B cell (primary cell): Measurements from ENCODE around the gene DNAH6. TPM values are rescaled to one million over a fixed set of nuclear protein-coding genes. Genes with fewer than 3 reads are reported as not detected.

Source experiments
- ATAC-seq: fragments of 200-7000 bp; cut with Tn5 transposase; one replicate; pipeline ENCODE4 v1.10.0; 2021; ENCODE audit warnings: low read depth, mild to moderate bottlenecking, moderate number of reproducible peaks, moderate library complexity
- CTCF ChIA-PET: fragments of 350-600 bp; sonication (Branson Sonifier 250); formaldehyde crosslinking; loops from one replicate; lab custom pipeline; 2021; ENCODE audit warnings: antibody characterized with exemption, inconsistent platforms; lab: Charles Lee
- POLR2A ChIA-PET: fragments of 350-600 bp; sonication (Branson Sonifier 250); formaldehyde crosslinking; loops from one replicate; lab custom pipeline; 2021; ENCODE audit warnings: antibody characterized with exemption; lab: Charles Lee
- DNase-seq: peaks from one replicate; pipeline ENCODE4 v3.0.0; 2013
- H2AFZ ChIP-seq: 2 replicates; pipeline ENCODE4 v1.6.1; 2012; ENCODE audit warnings: mild to moderate bottlenecking, low read depth, low read length; ENCODE audit not compliant: insufficient read depth, poor library complexity, severe bottlenecking
- H3K27ac ChIP-seq, 2 donors: 1 replicate in 1 of 2; 2 replicates in 1 of 2; pipeline ENCODE4 v1.5.1; 2012 to 2013; ENCODE audit warnings: low read length in 2 of 2, mild to moderate bottlenecking in 2 of 2, moderate library complexity in 1 of 2
- H3K27me3 ChIP-seq, 4 experiments: fragments of 200-600 bp in 1 of 4; sonication (generic) in 1 of 4; replicated peaks in 1 of 4; 1 replicate in 2 of 4; 2 replicates in 2 of 4; pipeline versions ENCODE4 v1.6.1 to v1.7.0; 2013 to 2016; ENCODE audit warnings: low read length in 3 of 4, mild to moderate bottlenecking in 2 of 4, mixed read lengths in 1 of 4, moderate library complexity in 1 of 4; ENCODE audit not compliant: insufficient read depth in 4 of 4, control insufficient read depth in 3 of 4; ENCODE audit errors: control extremely low read depth in 1 of 4
- H3K36me3 ChIP-seq, 2 experiments: replicated peaks in 1 of 2; 1 replicate in 1 of 2; 2 replicates in 1 of 2; pipeline versions ENCODE4 v1.6.1 to v1.7.1; 2013; ENCODE audit warnings: low read length in 1 of 2; ENCODE audit not compliant: insufficient read depth in 2 of 2, control insufficient read depth in 1 of 2; ENCODE audit errors: control extremely low read depth in 1 of 2, extremely low read depth in 1 of 2
- H3K4me1 ChIP-seq, 2 donors: fragments of 200-600 bp in 1 of 2; sonication (generic) in 1 of 2; 1 replicate in 1 of 2; 2 replicates in 1 of 2; pipeline versions ENCODE4 v1.5.1 to v1.6.1; 2013 to 2017; ENCODE audit warnings: low read length in 2 of 2; ENCODE audit not compliant: control insufficient read depth in 2 of 2, insufficient read depth in 2 of 2
- H3K4me2 ChIP-seq: replicated peaks from 2 replicates; pipeline ENCODE3; 2012; ENCODE audit warnings: mild to moderate bottlenecking, low read depth, low read length; ENCODE audit not compliant: poor library complexity, severe bottlenecking
- H3K4me3 ChIP-seq, 5 experiments: fragments of 200-600 bp in 1 of 5; sonication (generic) in 1 of 5; 1 replicate in 3 of 5; 2 replicates in 2 of 5; pipeline versions ENCODE4 v1.5.1 to v1.7.0; 2011 to 2016; ENCODE audit warnings: low read length in 4 of 5, mild to moderate bottlenecking in 4 of 5, low read depth in 2 of 5, control low read depth in 1 of 5, moderate library complexity in 1 of 5; ENCODE audit not compliant: insufficient read depth in 1 of 5; ENCODE audit errors: control extremely low read depth in 1 of 5, extremely low read depth in 1 of 5
- H3K79me2 ChIP-seq: fragments of 200-600 bp; sonication (generic); one replicate; pipeline ENCODE4 v1.6.0; 2016; ENCODE audit warnings: low read length; ENCODE audit not compliant: control insufficient read depth, insufficient read depth
- H3K9ac ChIP-seq: fragments of 200-600 bp; sonication (generic); 2 replicates; pipeline ENCODE4 v1.6.1; 2017; ENCODE audit warnings: mild to moderate bottlenecking, low read length, moderate library complexity
- H3K9me3 ChIP-seq, 3 donors: one replicate each; pipeline versions ENCODE4 v1.6.1 to v1.7.1; 2013; ENCODE audit warnings: low read length in 2 of 3; ENCODE audit not compliant: control insufficient read depth in 2 of 3, insufficient read depth in 1 of 3; ENCODE audit errors: control extremely low read depth in 1 of 3
- H4K20me1 ChIP-seq: 2 replicates; pipeline ENCODE4 v1.6.0; 2012; ENCODE audit warnings: mild to moderate bottlenecking, low read length; ENCODE audit not compliant: insufficient read depth, control insufficient read depth, poor library complexity, severe bottlenecking
- H3K27ac Mint-ChIP-seq: one replicate; pipeline ENCODE4 v1.8.0; 2021; ENCODE audit warnings: mixed read lengths
- H3K27me3 Mint-ChIP-seq: one replicate; pipeline ENCODE4 v1.8.0; 2021; ENCODE audit warnings: mixed read lengths
- H3K4me1 Mint-ChIP-seq: one replicate; pipeline ENCODE4 v1.8.0; 2021; ENCODE audit warnings: mixed read lengths
- H3K4me3 Mint-ChIP-seq: one replicate; pipeline ENCODE4 v1.8.0; 2021; ENCODE audit warnings: mixed read lengths
- H3K9me3 Mint-ChIP-seq: one replicate; pipeline ENCODE4 v1.8.0; 2022; ENCODE audit warnings: mixed read lengths; ENCODE audit not compliant: insufficient read depth
- EZH2 ChIP-seq: IDR thresholded peaks from 2 replicates; pipeline ENCODE4 v1.6.1; 2012; ENCODE audit warnings: borderline replicate concordance, low read depth, mild to moderate bottlenecking, moderate library complexity, low read length; ENCODE audit not compliant: insufficient read depth, poor library complexity, severe bottlenecking
- WGBS: methylation state at CpG from one replicate; pipeline ENCODE4 v1.1.5; 2013; ENCODE audit warnings: missing lambda C conversion rate; ENCODE audit not compliant: insufficient coverage; 5-methylcytosine and 5-hydroxymethylcytosine counted together
- intact Hi-C: fragments of 100-400 bp; cut with micrococcal nuclease; formaldehyde crosslinking; loops from one replicate; pipeline ENCODE4 v1.10.0; 2022
- polyA minus RNA-seq: library from RNA; depleted of rRNA, polyadenylated mRNA; stranded (reverse); fragments of >200 nt; gene quantifications from 2 replicates; pipeline ENCODE4 v1.2.3, GENCODE V29; 2012
- polyA plus RNA-seq: library from polyadenylated mRNA; depleted of rRNA; stranded (reverse); fragments of >200 nt; gene quantifications from 2 replicates; pipeline ENCODE4 v1.2.3, GENCODE V29; 2012
- total RNA-seq, 2 donors: library from RNA; stranded (reverse); fragments of 120-200 nt in 1 of 2; gene quantifications; 1 replicate in 1 of 2; 2 replicates in 1 of 2; pipeline versions ENCODE4 v1.2.3 to v1.2.4, GENCODE V29; 2013 to 2022
- TF ChIP-seq, protein P1 (sequence below): fragments of 200-600 bp; IDR thresholded peaks from one replicate; pipeline ENCODE4 v1.8.0; 2022; ENCODE audit warnings: antibody characterized with exemption, mild to moderate bottlenecking

The DNAH6 gene
- total RNA-seq (1.9 TPM in 2 replicates), polyA plus RNA-seq (0.01 and 0.30 TPM in 2 replicates), polyA minus RNA-seq (0.50 TPM in 1 of 2 replicates, not detected in the other)
- 0.19 TPM for total RNA-seq (2013)

- H3K4me1 Mint-ChIP-seq, result peaks cover 12% of the 10 kb centered on the region
- ATAC-seq, result peak; percentile 98
- H3K4me1 ChIP-seq, result peaks cover 4 to 9% of the 10 kb centered on the region in 2 donors
- ChIA-PET POLR2A (interaction anchor here (0.6 kb wide), 1 partner anchor 390 kb away, joined by 4 read pairs; no protein-coding TSS in a partner anchor), CTCF (interaction anchor here (0.9 to 1.0 kb wide), 2 partner anchors 366 to 409 kb away, joined by 4 read pairs; no protein-coding TSS in a partner anchor)
- H3K9me3 ChIP-seq, result peaks cover 0 to 1% (median 1%) of the 10 kb centered on the region in 3 donors
- peaks cover 0 to 14% (median 11%) of the 10 kb centered on the region in 4 experiments for H3K27me3 ChIP-seq
- H3K27ac Mint-ChIP-seq, result peak within 1 kb of the TSS; percentile 70
- peak; percentile 88 for DNase-seq
- H3K79me2 ChIP-seq, result no peaks in the 10 kb centered on the region
- peak within 1 kb of the TSS; percentile 55 for H3K9ac ChIP-seq
- peak within 1 kb of the TSS; percentile 86 for H3K4me3 Mint-ChIP-seq
- peaks cover 3% of the 10 kb centered on the region for H3K9me3 Mint-ChIP-seq
- peak within 1 kb of the TSS; percentile 56 for H2AFZ ChIP-seq
- H3K4me2 ChIP-seq, result peak within 1 kb of the TSS; percentile 85
- TF ChIP-seq EZH2, result no peak
- TF ChIP-seq, protein P1, sequence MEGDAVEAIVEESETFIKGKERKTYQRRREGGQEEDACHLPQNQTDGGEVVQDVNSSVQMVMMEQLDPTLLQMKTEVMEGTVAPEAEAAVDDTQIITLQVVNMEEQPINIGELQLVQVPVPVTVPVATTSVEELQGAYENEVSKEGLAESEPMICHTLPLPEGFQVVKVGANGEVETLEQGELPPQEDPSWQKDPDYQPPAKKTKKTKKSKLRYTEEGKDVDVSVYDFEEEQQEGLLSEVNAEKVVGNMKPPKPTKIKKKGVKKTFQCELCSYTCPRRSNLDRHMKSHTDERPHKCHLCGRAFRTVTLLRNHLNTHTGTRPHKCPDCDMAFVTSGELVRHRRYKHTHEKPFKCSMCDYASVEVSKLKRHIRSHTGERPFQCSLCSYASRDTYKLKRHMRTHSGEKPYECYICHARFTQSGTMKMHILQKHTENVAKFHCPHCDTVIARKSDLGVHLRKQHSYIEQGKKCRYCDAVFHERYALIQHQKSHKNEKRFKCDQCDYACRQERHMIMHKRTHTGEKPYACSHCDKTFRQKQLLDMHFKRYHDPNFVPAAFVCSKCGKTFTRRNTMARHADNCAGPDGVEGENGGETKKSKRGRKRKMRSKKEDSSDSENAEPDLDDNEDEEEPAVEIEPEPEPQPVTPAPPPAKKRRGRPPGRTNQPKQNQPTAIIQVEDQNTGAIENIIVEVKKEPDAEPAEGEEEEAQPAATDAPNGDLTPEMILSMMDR, result no peak
- 10% methylated on average over 27 of the region's 31 CpGs for WGBS
- H3K4me3 ChIP-seq, result peak within 1 kb of the TSS; percentile 14 to 64 (median 45)
- no peaks in the 10 kb centered on the region for H4K20me1 ChIP-seq
- H3K27ac ChIP-seq, result no peak within 1 kb of the TSS
- intact Hi-C loops, result loop anchor here (1.0 to 2.0 kb wide), 2 partner anchors 58 to 366 kb away; partner anchors contain the start of gene SUCLG1
- H3K36me3 ChIP-seq, result no peaks in the 10 kb centered on the region
- H3K27me3 Mint-ChIP-seq, result peaks cover 17% of the 10 kb centered on the region
Measured at GRCh38 chr2:84516234-84516986, at the start of gene DNAH6. DNAH6 (plus strand) TSS chr2:84516498; CDS start chr2:84517827, 1,329 bp downstream.

- no peak overlapping the region for H3K4me3 ChIP-seq
- no peak overlapping the region for H3K27ac Mint-ChIP-seq
- H3K27me3 ChIP-seq, result no peaks in the 10 kb centered on the region
- no peaks in the 10 kb centered on the region for H3K4me1 ChIP-seq
- DNase-seq, result no peak
- H3K9me3 Mint-ChIP-seq, result peaks cover 6% of the 10 kb centered on the region
- H3K4me2 ChIP-seq, result no peak overlapping the region
- ChIA-PET POLR2A (interaction anchor here (1.2 kb wide), 1 partner anchor 8 kb away, joined by 4 read pairs; the partner anchor contains the start of gene SUCLG1), CTCF (no interaction called here)
- no peaks in the 10 kb centered on the region for H3K79me2 ChIP-seq
- peaks cover 1 to 6% (median 5%) of the 10 kb centered on the region in 3 donors for H3K9me3 ChIP-seq
- no peak overlapping the region for H3K4me3 Mint-ChIP-seq
- ATAC-seq, result no peak
- no peak overlapping the region for H2AFZ ChIP-seq
- no peak overlapping the region for H3K9ac ChIP-seq
- no peaks in the 10 kb centered on the region for H3K27me3 Mint-ChIP-seq
- intact Hi-C loops, result no loop called here
- no CpG with 5 or more reads among the region's 1 CpG for WGBS
- H3K27ac ChIP-seq, result no peak overlapping the region
- H3K4me1 Mint-ChIP-seq, result no peaks in the 10 kb centered on the region
- H4K20me1 ChIP-seq, result no peaks in the 10 kb centered on the region
- H3K36me3 ChIP-seq, result no peaks in the 10 kb centered on the region
- TF ChIP-seq EZH2, result no peak
- TF ChIP-seq, protein P1, result no peak
Measured at GRCh38 chr2:84467389-84467788, 48.9 kb upstream of the DNAH6 start.
